Activated CD8-positive, alpha-beta T cell treated with anti-CD3 and anti-CD28 coated beads for 36 hours (primary cell): Measurements from ENCODE around the gene PEX7. TPM values are rescaled to one million over a fixed set of nuclear protein-coding genes. Genes with fewer than 3 reads are reported as not detected.

Experiments
- ATAC-seq: fragments of 200-7000 bp; cut with Tn5 transposase; one replicate; pipeline ENCODE4 v1.10.0; 2021; ENCODE audit warnings: mild to moderate bottlenecking, moderate library complexity
- CTCF ChIA-PET: fragments of 350-600 bp; sonication (Branson Sonifier 250); formaldehyde crosslinking; loops from one replicate; lab custom pipeline; 2021; ENCODE audit warnings: antibody characterized with exemption; lab: Charles Lee
- POLR2A ChIA-PET: fragments of 350-600 bp; sonication (Branson Sonifier 250); formaldehyde crosslinking; loops from one replicate; lab custom pipeline; 2021; ENCODE audit warnings: antibody characterized with exemption; lab: Charles Lee
- DNase-seq: peaks from one replicate; pipeline ENCODE4 v3.0.0-alpha.2; 2020
- H3K27ac Mint-ChIP-seq: one replicate; pipeline ENCODE4 v1.8.0; 2021; ENCODE audit warnings: mild to moderate bottlenecking, mixed read lengths
- H3K27me3 Mint-ChIP-seq: one replicate; pipeline ENCODE4 v1.8.0; 2021; ENCODE audit warnings: mixed read lengths
- H3K36me3 Mint-ChIP-seq: one replicate; pipeline ENCODE4 v1.8.0; 2021; ENCODE audit warnings: low read depth, mixed read lengths
- H3K4me1 Mint-ChIP-seq: one replicate; pipeline ENCODE4 v1.8.0; 2021; ENCODE audit warnings: low read depth, mixed read lengths
- H3K4me3 Mint-ChIP-seq: one replicate; pipeline ENCODE4 v1.8.0; 2021; ENCODE audit warnings: mild to moderate bottlenecking, moderate library complexity, mixed read lengths
- H3K9me3 Mint-ChIP-seq: one replicate; pipeline ENCODE4 v1.8.0; 2021; ENCODE audit warnings: mixed read lengths
- intact Hi-C: fragments of 100-400 bp; cut with micrococcal nuclease; formaldehyde crosslinking; loops from one replicate; pipeline ENCODE4 v1.10.0; 2022
- total RNA-seq, 2 experiments: library from RNA; stranded (reverse); gene quantifications; one replicate each; pipeline ENCODE4 v1.2.3, GENCODE V29; 2021
- TF ChIP-seq, protein P1 (sequence below): fragments of 200-600 bp; IDR thresholded peaks from one replicate; pipeline ENCODE4 v1.8.0; 2022; ENCODE audit warnings: antibody characterized with exemption, mild to moderate bottlenecking

PEX7 gene
- total RNA-seq, 2 experiments from 2014 or later, result 4.5 to 6.0 TPM

DNA sequence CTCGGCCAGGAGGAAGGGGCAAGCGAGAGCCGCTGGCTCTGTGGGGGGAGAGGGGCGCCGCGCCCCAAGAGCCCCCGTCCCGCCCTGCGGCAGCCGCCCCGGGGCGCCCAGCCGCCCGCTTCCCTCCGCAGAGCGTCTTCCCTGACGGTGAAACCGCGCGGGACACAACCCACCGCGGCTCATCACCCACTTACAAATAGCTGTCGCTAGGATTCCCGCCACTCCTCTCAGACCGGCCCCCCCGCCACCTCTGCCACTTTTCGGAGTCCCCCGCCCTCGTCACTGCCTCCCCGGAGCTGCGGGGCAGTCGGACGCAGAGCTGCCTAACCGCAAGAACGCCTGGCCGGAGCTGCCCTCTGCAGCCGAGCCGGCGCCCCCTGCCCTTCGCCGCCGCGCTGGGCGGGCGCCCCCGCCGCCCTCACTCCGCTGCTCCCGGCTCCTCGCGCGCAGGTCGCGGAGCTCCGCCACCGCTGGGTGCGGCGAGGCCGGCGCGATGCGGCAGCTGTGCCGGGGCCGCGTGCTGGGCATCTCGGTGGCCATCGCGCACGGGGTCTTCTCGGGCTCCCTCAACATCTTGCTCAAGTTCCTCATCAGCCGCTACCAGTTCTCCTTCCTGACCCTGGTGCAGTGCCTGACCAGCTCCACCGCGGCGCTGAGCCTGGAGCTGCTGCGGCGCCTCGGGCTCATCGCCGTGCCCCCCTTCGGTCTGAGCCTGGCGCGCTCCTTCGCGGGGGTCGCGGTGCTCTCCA lies 99.7 kb downstream of the PEX7 start, which contains the start of gene SLC35D3:
TSS of gene SLC35D3 (plus strand) at position 366 of the 749 bp plus-strand sequence. CDS start at position 494, 128 bp downstream.
- no peaks in the 10 kb centered on the region for H3K36me3 Mint-ChIP-seq
- intact Hi-C loops, result no loop called here
- POLR2A ChIA-PET, result interaction anchor here (1.1 kb wide), 1 partner anchor 130 kb away, joined by 4 read pairs; the partner anchor contains the start of gene MAP3K5
- H3K27me3 Mint-ChIP-seq, result peaks cover 47% of the 10 kb centered on the region
- DNase-seq, result peak; percentile 18
- TF ChIP-seq, protein P1, sequence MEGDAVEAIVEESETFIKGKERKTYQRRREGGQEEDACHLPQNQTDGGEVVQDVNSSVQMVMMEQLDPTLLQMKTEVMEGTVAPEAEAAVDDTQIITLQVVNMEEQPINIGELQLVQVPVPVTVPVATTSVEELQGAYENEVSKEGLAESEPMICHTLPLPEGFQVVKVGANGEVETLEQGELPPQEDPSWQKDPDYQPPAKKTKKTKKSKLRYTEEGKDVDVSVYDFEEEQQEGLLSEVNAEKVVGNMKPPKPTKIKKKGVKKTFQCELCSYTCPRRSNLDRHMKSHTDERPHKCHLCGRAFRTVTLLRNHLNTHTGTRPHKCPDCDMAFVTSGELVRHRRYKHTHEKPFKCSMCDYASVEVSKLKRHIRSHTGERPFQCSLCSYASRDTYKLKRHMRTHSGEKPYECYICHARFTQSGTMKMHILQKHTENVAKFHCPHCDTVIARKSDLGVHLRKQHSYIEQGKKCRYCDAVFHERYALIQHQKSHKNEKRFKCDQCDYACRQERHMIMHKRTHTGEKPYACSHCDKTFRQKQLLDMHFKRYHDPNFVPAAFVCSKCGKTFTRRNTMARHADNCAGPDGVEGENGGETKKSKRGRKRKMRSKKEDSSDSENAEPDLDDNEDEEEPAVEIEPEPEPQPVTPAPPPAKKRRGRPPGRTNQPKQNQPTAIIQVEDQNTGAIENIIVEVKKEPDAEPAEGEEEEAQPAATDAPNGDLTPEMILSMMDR, result no peak
- no peaks in the 10 kb centered on the region for H3K9me3 Mint-ChIP-seq
- peak within 1 kb of the TSS; percentile 72 for H3K4me3 Mint-ChIP-seq
- CTCF ChIA-PET, result interaction anchor here (0.8 to 2.9 kb wide), 6 partner anchors 10 to 278 kb away, joined by 3 to 18 read pairs (median 3); no protein-coding TSS in a partner anchor
- ATAC-seq, result peak; percentile 34
- peaks cover 21% of the 10 kb centered on the region for H3K4me1 Mint-ChIP-seq
- H3K27ac Mint-ChIP-seq, result no peak within 1 kb of the TSS

- DNase-seq (peak; percentile 21), ATAC-seq (peak; percentile 38)
- ChIA-PET CTCF (interaction anchor here (1.0 to 2.9 kb wide), 4 partner anchors 51 to 279 kb away, joined by 3 to 18 read pairs (median 4); no protein-coding TSS in a partner anchor), POLR2A (interaction anchor here (1.1 kb wide), 1 partner anchor 131 kb away, joined by 4 read pairs; the partner anchor contains the start of gene MAP3K5)
- Mint-ChIP-seq H3K9me3 (no peaks in the 10 kb centered on the region), H3K27me3 (peaks cover 47% of the 10 kb centered on the region), H3K27ac (no peak overlapping the region), H3K4me1 (peaks cover 21% of the 10 kb centered on the region), H3K4me3 (peak overlapping the region; percentile 72), H3K36me3 (no peaks in the 10 kb centered on the region)
- intact Hi-C loops, result no loop called here
- TF ChIP-seq, protein P1, result no peak
Measured at GRCh38 chr6:136922685-136923006, 100.3 kb downstream of the PEX7 start.

GRCh38 chr6:136923116-136923953 lies 100.9 kb downstream of the PEX7 start:
- ChIA-PET CTCF (interaction anchor here (1.0 to 2.9 kb wide), 2 partner anchors 52 to 279 kb away, joined by 3 to 18 read pairs; no protein-coding TSS in a partner anchor), POLR2A (no interaction called here)
- Mint-ChIP-seq H3K4me3 (peak overlapping the region; percentile 40), H3K9me3 (no peaks in the 10 kb centered on the region), H3K27ac (no peak overlapping the region), H3K36me3 (no peaks in the 10 kb centered on the region), H3K27me3 (peaks cover 47% of the 10 kb centered on the region), H3K4me1 (peaks cover 21% of the 10 kb centered on the region)
- ATAC-seq (no peak), DNase-seq (peak; percentile 28)
- intact Hi-C loops, result no loop called here
- TF ChIP-seq, protein P1, result no peak

DNA sequence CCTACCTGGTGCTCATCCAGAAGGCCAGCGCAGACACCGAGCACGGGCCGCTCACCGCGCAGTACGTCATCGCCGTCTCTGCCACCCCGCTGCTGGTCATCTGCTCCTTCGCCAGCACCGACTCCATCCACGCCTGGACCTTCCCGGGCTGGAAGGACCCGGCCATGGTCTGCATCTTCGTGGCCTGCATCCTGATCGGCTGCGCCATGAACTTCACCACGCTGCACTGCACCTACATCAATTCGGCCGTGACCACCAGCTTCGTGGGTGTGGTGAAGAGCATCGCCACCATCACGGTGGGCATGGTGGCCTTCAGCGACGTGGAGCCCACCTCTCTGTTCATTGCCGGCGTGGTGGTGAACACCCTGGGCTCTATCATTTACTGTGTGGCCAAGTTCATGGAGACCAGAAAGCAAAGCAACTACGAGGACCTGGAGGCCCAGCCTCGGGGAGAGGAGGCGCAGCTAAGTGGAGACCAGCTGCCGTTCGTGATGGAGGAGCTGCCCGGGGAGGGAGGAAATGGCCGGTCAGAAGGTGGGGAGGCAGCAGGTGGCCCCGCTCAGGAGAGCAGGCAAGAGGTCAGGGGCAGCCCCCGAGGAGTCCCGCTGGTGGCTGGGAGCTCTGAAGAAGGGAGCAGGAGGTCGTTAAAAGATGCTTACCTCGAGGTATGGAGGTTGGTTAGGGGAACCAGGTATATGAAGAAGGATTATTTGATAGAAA lies 101.7 kb downstream of the PEX7 start:
- CTCF ChIA-PET, result interaction anchor here (1.3 to 2.7 kb wide), 3 partner anchors 11 to 317 kb away, joined by 3 to 8 read pairs (median 3); no protein-coding TSS in a partner anchor
- H3K4me3 Mint-ChIP-seq, result peak overlapping the region; percentile 40
- TF ChIP-seq, protein P1, result no peak
- H3K27ac Mint-ChIP-seq, result no peak overlapping the region
- intact Hi-C loops, result no loop called here
- peaks cover 21% of the 10 kb centered on the region for H3K4me1 Mint-ChIP-seq
- POLR2A ChIA-PET, result interaction anchor here (1.1 kb wide), 1 partner anchor 10 kb away, joined by 3 read pairs; no protein-coding TSS in a partner anchor
- H3K36me3 Mint-ChIP-seq, result no peaks in the 10 kb centered on the region
- ATAC-seq (no peak), DNase-seq (no peak)
- peaks cover 42% of the 10 kb centered on the region for H3K27me3 Mint-ChIP-seq
- H3K9me3 Mint-ChIP-seq, result no peaks in the 10 kb centered on the region
